HUES48 (cell line): ENCODE results near the gene ZNF226.
A peak's percentile ranks its signal among the peaks of the same experiment; 100 is the strongest.
"Not testable (repeated sequence)": the region's sequence is repeated elsewhere in the genome, so short reads cannot be mapped to it uniquely, and the experiment has no call there.

ENCODE experiments used
- H3K27ac ChIP-seq: one replicate; pipeline ENCODE4 v1.7.0; 2013; ENCODE audit warnings: low read depth, low read length, inconsistent platforms
- H3K27me3 ChIP-seq: 2 replicates; pipeline ENCODE4 v1.6.1; 2013; ENCODE audit warnings: mild to moderate bottlenecking, low read length; ENCODE audit not compliant: control insufficient read depth, insufficient read depth
- H3K36me3 ChIP-seq: 2 replicates; pipeline ENCODE4 v1.6.1; 2013; ENCODE audit warnings: low read length; ENCODE audit not compliant: control insufficient read depth, insufficient read depth
- H3K4me1 ChIP-seq: 2 replicates; pipeline ENCODE4 v1.6.1; 2013; ENCODE audit warnings: mild to moderate bottlenecking, low read length; ENCODE audit not compliant: control insufficient read depth, insufficient read depth
- H3K4me3 ChIP-seq: 2 replicates; pipeline ENCODE4 v1.5.1; 2013; ENCODE audit warnings: mild to moderate bottlenecking, low read depth, low read length
- H3K9ac ChIP-seq: 2 replicates; pipeline ENCODE4 v1.6.1; 2013; ENCODE audit warnings: mild to moderate bottlenecking, low read depth, low read length, moderate library complexity
- H3K9me3 ChIP-seq: 2 replicates; pipeline ENCODE4 v1.6.1; 2013; ENCODE audit warnings: low read length; ENCODE audit not compliant: control insufficient read depth, insufficient read depth

The ZNF226 gene

GRCh38 chr19:44212250-44212865 lies 47.5 kb downstream of the ZNF226 start, which contains the start of gene ZNF227:
TSS of gene ZNF227 (plus strand) at chr19:44212532. CDS start at chr19:44217793, 5,261 bp downstream.
- Histone ChIP-seq H3K36me3 (peaks cover 26% of the 10 kb centered on the region), H3K4me3 (peak within 1 kb of the TSS; percentile 88), H3K9me3 (no peaks in the 10 kb centered on the region), H3K27me3 (no peaks in the 10 kb centered on the region), H3K4me1 (no peaks in the 10 kb centered on the region; the same call in 1 of the 2 replicates), H3K27ac (peak within 1 kb of the TSS; percentile 86), H3K9ac (peak within 1 kb of the TSS; percentile 65)

GRCh38 chr19:44212866-44213346 lies 48.0 kb downstream of the ZNF226 start:
- Histone ChIP-seq H3K36me3 (peaks cover 32% of the 10 kb centered on the region), H3K4me1 (no peaks in the 10 kb centered on the region; the same call in 1 of the 2 replicates), H3K4me3 (peak overlapping the region; percentile 88), H3K27ac (peak overlapping the region; percentile 86), H3K9ac (peak overlapping the region; percentile 65), H3K9me3 (no peaks in the 10 kb centered on the region), H3K27me3 (no peaks in the 10 kb centered on the region)

- not testable (repeated sequence) for H3K9me3 ChIP-seq, H3K4me1 ChIP-seq, H3K27ac ChIP-seq, H3K4me3 ChIP-seq, H3K27me3 ChIP-seq, H3K9ac ChIP-seq
- H3K36me3 ChIP-seq = peaks cover 43% of the 10 kb centered on the region
These were observed 55.0 kb downstream of the ZNF226 start for GRCh38 chr19:44219926-44220325.

GRCh38 chr19:44220761-44221160 lies 55.9 kb downstream of the ZNF226 start:
- H3K27ac ChIP-seq, H3K27me3 ChIP-seq, H3K9me3 ChIP-seq, H3K9ac ChIP-seq, H3K4me3 ChIP-seq, H3K4me1 ChIP-seq: not testable (repeated sequence)
- peaks cover 36% of the 10 kb centered on the region for H3K36me3 ChIP-seq

- peaks cover 30% of the 10 kb centered on the region for H3K36me3 ChIP-seq
- not testable (repeated sequence) for H3K9ac ChIP-seq, H3K4me1 ChIP-seq, H3K27ac ChIP-seq, H3K27me3 ChIP-seq, H3K4me3 ChIP-seq, H3K9me3 ChIP-seq
These were observed 56.4 kb downstream of the ZNF226 start for GRCh38 chr19:44221291-44221690.
